Measurements from ENCODE around the gene CACNA1B.
"Not testable (repeated sequence)": the region's sequence is repeated elsewhere in the genome, so short reads cannot be mapped to it uniquely, and the experiment has no call there.

CACNA1B gene

DNA sequence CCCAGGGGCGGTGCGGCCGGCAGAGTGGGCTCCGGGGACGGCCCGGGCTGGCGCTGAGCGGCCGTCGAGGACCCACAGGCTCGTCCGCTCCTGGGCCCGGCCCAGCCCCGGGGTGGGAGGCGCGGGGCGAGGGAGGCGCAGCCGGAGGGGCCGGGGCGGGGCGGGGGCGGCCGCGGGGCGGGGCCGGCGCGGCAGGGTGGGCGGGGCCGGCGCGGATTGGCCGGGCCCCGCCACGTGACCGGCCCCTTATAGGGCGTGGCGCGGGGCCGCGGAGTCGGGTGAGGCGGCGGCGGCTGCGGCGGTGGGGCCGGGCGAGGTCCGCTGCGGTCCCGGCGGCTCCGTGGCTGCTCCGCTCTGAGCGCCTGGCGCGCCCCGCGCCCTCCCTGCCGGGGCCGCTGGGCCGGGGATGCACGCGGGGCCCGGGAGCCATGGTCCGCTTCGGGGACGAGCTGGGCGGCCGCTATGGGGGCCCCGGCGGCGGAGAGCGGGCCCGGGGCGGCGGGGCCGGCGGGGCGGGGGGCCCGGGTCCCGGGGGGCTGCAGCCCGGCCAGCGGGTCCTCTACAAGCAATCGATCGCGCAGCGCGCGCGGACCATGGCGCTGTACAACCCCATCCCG is at the start of gene CACNA1B:
Gene CACNA1B, plus strand, starts transcription at position 277 of the 617 bp plus-strand sequence. Its CDS starts 152 bp downstream, at position 429.
- H3K4me2 ChIP-seq, H3K4me3 ChIP-seq, H3K9ac ChIP-seq, H4K20me1 ChIP-seq, H3K4me1 ChIP-seq, H3K36me3 ChIP-seq, H3K27me3 ChIP-seq, H3K27ac ChIP-seq: not testable (repeated sequence)
- H3K9me3 ChIP-seq: peaks cover 18% of the 10 kb centered on the region

DNA sequence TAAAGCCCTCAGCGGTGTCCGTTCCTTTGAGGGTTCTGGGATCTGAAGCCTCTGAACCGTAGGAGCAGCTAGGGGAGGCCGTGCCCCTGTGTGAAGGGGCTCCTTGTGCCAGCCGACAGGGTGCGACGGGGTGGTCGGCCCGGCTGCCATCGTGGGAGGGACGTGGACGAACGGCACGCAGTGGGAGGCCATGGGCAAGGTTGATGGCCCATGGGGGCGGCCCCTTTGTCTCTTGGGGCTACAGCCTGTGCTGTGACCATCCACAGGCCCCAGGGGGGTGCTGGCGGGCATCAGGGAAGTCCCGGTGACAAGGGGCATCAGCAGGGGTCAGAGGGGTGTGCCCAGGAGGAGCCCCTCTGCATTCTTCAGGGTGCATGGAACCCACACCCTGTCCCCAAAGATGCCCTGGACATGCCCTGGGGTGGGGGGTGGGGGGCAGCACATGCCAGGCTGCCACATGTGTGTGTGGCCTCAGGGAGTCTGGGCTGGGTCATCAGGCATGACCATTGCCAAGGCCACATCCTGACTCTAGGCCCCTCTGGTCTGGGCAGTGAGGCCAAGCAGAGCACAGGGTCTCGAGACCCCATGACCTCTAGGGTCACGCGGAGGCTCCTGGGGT is 49.6 kb upstream of the CACNA1B start:
- peaks cover 89% of the 10 kb centered on the region for H4K20me1 ChIP-seq
- H3K36me3 ChIP-seq: peaks cover 95% of the 10 kb centered on the region
- no peaks in the 10 kb centered on the region for H3K27me3 ChIP-seq
- no peak overlapping the region for H3K4me2 ChIP-seq
- no peak overlapping the region for H3K9ac ChIP-seq
- H3K4me3 ChIP-seq: no peak overlapping the region
- peaks cover 11% of the 10 kb centered on the region for H3K9me3 ChIP-seq
- peaks cover 7% of the 10 kb centered on the region; the same call in 1 of the 2 replicates for H3K4me1 ChIP-seq
- no peak overlapping the region for H3K27ac ChIP-seq
- no peak for TF ChIP-seq Cebpa-rat (IDR thresholded peaks at IDR 0.05)

DNA sequence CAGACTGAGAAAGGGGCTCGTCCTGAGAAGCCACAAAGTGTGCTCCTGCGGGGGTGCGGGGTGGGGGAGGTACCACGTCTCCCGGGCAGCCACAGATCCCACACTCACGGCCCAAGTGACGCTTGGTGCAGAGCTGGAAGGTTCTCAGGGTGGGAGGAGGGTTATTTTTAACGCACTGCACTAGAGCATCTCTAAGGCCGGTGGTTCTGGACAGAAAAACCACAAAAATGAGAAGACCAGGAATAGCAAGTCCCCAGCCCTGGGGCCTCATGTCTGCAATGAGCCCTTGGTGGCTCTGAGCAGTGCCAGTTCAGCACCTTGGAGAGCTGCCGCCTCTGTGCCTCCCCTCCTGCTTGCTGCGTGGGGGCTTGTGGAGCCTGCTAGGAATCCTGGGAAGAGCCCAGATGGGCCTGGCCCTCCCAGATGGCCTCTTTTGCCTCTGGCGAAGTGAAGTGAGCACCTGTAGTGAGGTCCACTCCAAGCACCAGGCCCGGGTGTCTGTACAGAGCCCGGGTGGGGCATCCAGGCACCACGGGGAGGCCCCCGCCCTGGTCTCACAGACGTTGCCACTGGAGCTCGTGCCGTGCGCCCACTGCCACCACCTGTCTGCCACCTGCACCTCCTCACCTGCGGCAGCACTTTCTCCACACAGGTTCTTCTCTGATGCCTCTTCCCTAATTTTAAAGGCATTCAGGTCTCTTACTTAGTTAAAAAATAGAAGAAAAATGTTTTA is 48.9 kb upstream of the CACNA1B start:
- peaks cover 96% of the 10 kb centered on the region for H3K36me3 ChIP-seq
- peaks cover 7% of the 10 kb centered on the region; the same call in 1 of the 2 replicates for H3K4me1 ChIP-seq
- no peak overlapping the region for H3K4me3 ChIP-seq
- H3K27ac ChIP-seq: no peak overlapping the region
- no peaks in the 10 kb centered on the region for H3K27me3 ChIP-seq
- TF ChIP-seq Cebpa-rat (IDR thresholded peaks at IDR 0.05): no peak
- no peak overlapping the region for H3K9ac ChIP-seq
- H3K4me2 ChIP-seq: no peak overlapping the region
- H3K9me3 ChIP-seq: peaks cover 11% of the 10 kb centered on the region
- H4K20me1 ChIP-seq: peaks cover 95% of the 10 kb centered on the region

DNA sequence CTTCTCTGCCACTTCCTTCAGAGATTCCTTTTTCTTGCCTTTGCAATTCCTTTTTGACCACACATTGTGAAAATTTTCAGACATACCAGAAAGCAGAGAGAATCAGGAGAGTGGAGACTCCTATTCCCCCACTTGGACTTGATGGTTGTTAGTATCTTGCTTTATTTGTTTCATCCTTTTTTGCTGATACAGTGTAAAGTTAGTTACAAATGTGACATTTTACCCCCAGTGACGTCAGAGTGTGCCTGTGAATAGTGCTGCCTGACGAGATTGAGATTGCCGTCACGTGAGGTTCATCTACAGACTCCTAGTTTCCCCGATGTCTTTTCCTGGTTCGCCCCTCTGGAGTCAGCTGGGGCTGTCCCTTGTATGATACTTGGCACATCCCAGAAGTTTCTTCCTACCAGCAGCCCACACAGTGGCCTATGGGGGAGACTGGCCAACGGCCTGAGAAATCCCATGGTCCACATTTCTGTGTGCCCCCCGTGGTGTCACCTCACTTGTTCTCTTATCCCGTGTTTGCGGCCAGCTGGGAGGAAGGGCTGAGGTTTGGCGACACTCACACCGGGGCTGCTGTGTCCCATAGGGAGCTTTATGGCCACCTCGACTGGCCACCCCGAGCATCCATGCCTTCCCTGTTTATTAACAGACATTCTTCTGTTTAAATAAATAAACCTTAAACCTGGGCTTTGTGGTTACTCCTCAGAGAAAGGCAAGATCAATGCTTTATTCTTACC is 48.2 kb upstream of the CACNA1B start:
- Histone ChIP-seq H3K9me3 (peaks cover 11% of the 10 kb centered on the region), H3K4me3 (no peak overlapping the region), H3K27ac (no peak overlapping the region), H3K4me1 (peaks cover 7% of the 10 kb centered on the region; the same call in 1 of the 2 replicates), H3K36me3 (peaks cover 96% of the 10 kb centered on the region), H3K4me2 (no peak overlapping the region), H3K27me3 (no peaks in the 10 kb centered on the region), H3K9ac (no peak overlapping the region), H4K20me1 (peaks cover 95% of the 10 kb centered on the region)
- TF ChIP-seq Cebpa-rat (IDR thresholded peaks at IDR 0.05): no peak

DNA sequence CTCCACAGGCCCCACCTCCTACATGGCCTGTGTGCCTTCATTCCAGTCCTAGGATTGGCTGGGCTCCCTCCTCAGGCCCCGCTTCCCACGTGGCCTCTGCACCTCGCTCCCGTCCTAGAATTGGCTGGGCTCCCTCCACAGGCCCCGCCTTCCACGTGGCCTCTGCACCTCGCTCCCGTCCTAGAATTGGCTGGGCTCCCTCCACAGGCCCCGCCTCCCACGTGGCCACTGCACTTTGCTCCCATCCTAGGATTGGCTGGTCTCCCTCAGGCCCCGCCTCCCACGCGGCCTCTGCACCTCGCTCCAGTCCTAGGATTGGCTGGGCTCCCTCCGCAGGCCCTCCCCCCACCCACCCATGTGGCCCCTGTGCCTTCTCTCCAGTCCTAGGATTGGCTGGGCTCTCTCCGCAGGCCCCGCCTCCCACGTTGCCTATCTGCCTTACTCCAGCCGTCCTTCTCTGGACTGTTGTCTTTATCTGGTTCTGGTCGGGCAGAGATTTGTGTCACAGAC is 45.3 kb upstream of the CACNA1B start:
- Histone ChIP-seq H3K4me1 (peaks cover 7% of the 10 kb centered on the region; the same call in 1 of the 2 replicates), H3K27ac (no peak overlapping the region), H3K4me2 (no peak overlapping the region), H4K20me1 (peaks cover 99% of the 10 kb centered on the region), H3K4me3 (no peak overlapping the region), H3K36me3 (peaks cover 97% of the 10 kb centered on the region), H3K9ac (no peak overlapping the region), H3K27me3 (no peaks in the 10 kb centered on the region), H3K9me3 (no peaks in the 10 kb centered on the region)
- no peak for TF ChIP-seq Cebpa-rat (IDR thresholded peaks at IDR 0.05)

DNA sequence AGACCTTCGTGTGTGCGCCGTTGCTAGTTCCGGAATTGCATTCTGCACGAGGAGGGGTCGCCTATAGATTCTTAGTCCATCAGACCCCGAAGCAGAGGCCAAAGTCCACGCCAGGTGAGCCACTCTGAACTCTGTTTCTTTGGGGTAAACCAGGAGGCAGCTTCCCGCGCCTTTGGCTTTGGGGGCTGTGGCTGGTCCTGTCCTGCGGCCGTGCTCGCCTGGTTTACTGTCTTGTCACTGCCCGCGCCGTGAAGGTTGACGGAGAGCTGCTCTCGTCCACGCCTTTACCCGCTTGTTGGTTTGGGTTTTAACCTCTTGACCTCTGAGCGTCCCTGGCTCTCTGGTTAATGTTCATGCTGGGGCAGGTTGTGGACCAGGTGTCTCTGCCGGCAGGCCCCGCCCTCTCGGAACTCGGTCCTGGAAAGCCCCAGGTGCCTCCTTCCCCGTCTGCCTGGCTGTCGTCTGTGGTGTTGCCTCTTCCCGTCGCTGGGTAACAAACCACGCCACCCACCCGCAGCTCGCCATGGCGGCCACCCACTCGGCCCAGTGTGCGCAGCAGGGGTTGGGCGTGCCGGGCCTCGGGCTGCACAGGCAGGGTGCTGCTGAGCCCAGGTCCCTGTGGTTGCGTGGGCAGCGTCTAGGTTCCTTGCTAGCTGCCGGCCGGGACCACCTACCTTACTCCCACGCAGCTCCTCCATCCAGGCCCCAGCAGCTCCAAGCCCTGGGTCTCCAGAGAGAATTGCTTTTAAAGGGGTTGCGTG is 44.6 kb upstream of the CACNA1B start:
- Histone ChIP-seq H3K27ac (no peak overlapping the region), H4K20me1 (peaks cover 97% of the 10 kb centered on the region), H3K4me1 (peaks cover 10% of the 10 kb centered on the region), H3K9me3 (no peaks in the 10 kb centered on the region), H3K36me3 (peaks cover 96% of the 10 kb centered on the region), H3K4me3 (no peak overlapping the region), H3K27me3 (no peaks in the 10 kb centered on the region), H3K9ac (no peak overlapping the region), H3K4me2 (no peak overlapping the region)
- TF ChIP-seq Cebpa-rat (IDR thresholded peaks at IDR 0.05): no peak

DNA sequence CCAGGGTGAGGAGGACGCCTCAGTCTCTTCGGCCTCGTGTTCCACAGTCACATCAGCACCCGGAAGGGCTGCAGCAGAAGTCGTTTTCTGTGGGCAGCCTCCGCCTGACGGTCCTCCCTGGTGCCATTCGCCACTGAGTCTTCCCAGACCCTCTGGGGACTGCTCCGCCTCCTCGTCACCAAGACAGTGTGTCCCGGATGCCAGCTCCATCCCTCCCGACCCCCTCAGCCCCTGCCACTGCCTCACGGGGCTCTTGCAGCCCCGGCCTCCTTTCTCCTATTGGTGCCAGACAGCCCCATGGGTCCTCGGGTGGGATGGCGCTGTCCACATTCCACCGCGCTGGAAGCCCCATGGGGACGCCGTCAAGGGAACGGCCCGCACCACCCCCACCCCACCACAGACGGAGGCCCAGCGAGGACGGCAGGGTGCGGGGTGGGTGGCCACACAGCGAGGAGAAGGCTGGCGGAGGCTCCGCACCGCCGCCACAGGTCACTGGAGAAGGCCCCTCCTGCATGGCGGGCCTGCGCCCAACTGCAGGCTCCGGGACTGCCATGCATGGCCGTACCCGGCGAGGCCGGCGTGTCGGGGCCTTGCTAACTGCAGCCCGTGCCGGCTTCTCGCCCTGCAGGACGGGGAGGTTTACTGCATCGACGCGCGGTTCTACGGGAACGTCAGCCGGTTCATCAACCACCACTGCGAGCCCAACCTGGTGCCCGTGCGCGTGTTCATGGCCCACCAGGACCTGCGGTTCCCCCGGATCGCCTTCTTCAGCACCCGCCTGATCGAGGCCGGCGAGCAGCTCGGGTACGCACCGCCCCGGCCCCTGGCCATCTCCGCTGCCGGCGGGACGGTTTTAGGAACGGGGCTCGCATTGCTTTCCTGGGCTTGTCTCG is 43.6 kb upstream of the CACNA1B start:
- Histone ChIP-seq H4K20me1 (peaks cover 97% of the 10 kb centered on the region), H3K9ac (no peak overlapping the region), H3K27me3 (no peaks in the 10 kb centered on the region), H3K27ac (no peak overlapping the region), H3K36me3 (peaks cover 88% of the 10 kb centered on the region), H3K4me2 (no peak overlapping the region), H3K4me3 (no peak overlapping the region), H3K9me3 (no peaks in the 10 kb centered on the region), H3K4me1 (peaks cover 14% of the 10 kb centered on the region)
- TF ChIP-seq Cebpa-rat (IDR thresholded peaks at IDR 0.05): no peak

DNA sequence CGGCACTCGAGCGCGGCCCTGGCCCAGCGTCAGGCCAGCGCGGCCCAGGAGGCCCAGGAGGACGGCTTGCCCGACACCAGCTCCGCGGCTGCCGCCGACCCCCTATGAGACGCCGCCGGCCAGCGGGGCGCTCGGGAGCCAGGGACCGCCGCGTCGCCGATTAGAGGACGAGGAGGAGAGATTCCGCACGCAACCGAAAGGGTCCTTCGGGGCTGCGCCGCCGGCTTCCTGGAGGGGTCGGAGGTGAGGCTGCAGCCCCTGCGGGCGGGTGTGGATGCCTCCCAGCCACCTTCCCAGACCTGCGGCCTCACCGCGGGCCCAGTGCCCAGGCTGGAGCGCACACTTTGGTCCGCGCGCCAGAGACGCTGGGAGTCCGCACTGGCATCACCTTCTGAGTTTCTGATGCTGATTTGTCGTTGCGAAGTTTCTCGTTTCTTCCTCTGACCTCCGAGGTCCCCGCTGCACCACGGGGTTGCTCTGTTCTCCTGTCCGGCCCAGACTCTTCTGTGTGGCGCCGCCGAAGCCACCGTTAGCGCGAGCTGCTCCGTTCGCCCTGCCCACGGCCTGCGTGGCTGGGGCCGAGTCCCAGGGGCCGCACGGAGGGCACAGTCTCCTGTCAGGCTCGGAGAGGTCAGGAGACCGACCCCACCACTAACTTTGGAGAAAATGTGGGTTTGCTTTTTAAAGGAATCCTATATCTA is 42.6 kb upstream of the CACNA1B start:
- Histone ChIP-seq H3K27ac (no peak overlapping the region), H3K4me2 (no peak overlapping the region), H3K4me3 (no peak overlapping the region), H3K9me3 (no peaks in the 10 kb centered on the region), H3K27me3 (no peaks in the 10 kb centered on the region), H3K36me3 (peaks cover 79% of the 10 kb centered on the region), H3K9ac (no peak overlapping the region), H4K20me1 (peaks cover 94% of the 10 kb centered on the region), H3K4me1 (peaks cover 23% of the 10 kb centered on the region)
- no peak for TF ChIP-seq Cebpa-rat (IDR thresholded peaks at IDR 0.05)
